Measurements from ENCODE around the gene SLC30A5.
"Not testable (repeated sequence)": the region's sequence is repeated elsewhere in the genome, so short reads cannot be mapped to it uniquely, and the experiment has no call there.

The SLC30A5 gene

GRCh38 chr5:69105996-69106906 is 12.4 kb downstream of the SLC30A5 start:
- DNase-seq: no peak

- not testable (repeated sequence) for DNase-seq
Observed at GRCh38 chr5:69108367-69108766, 14.6 kb downstream of the SLC30A5 start.

- no peak for DNase-seq
Observed at GRCh38 chr5:69113851-69114250, 20.0 kb downstream of the SLC30A5 start.

GRCh38 chr5:69115526-69115925 is 21.7 kb downstream of the SLC30A5 start:
- no peak for DNase-seq

GRCh38 chr5:69129413-69129812 is 35.6 kb downstream of the SLC30A5 start:
- DNase-seq: no peak

GRCh38 chr5:69130241-69130640 is 36.4 kb downstream of the SLC30A5 start:
- no peak for DNase-seq

- DNase-seq: no peak
Observed at GRCh38 chr5:69131304-69131703, 37.5 kb downstream of the SLC30A5 start.

- no peak for DNase-seq
Observed at GRCh38 chr5:69134126-69134525, 40.3 kb downstream of the SLC30A5 start.

GRCh38 chr5:69136293-69136692 is 42.5 kb downstream of the SLC30A5 start:
- DNase-seq: no peak

- not testable (repeated sequence) for DNase-seq
Observed at GRCh38 chr5:69137208-69137607, 43.4 kb downstream of the SLC30A5 start.

- no peak for DNase-seq
Observed at GRCh38 chr5:69137807-69138206, 44.0 kb downstream of the SLC30A5 start.

- no peak for DNase-seq
Observed at GRCh38 chr5:69138766-69139165, 45.0 kb downstream of the SLC30A5 start.

- not testable (repeated sequence) for DNase-seq
Observed at GRCh38 chr5:69140239-69140638, 46.4 kb downstream of the SLC30A5 start.

GRCh38 chr5:69140827-69141226 is 47.0 kb downstream of the SLC30A5 start:
- no peak for DNase-seq

- not testable (repeated sequence) for DNase-seq
Observed at GRCh38 chr5:69148576-69148975, 54.8 kb downstream of the SLC30A5 start.

- no peak for DNase-seq
Observed at GRCh38 chr5:69148981-69149675, 55.3 kb downstream of the SLC30A5 start.

GRCh38 chr5:69149676-69150010 is 55.8 kb downstream of the SLC30A5 start:
- no peak for DNase-seq

- no peak for DNase-seq
Observed at GRCh38 chr5:69152731-69153130, 58.9 kb downstream of the SLC30A5 start.

- DNase-seq: no peak
Observed at GRCh38 chr5:69156456-69156855, 62.6 kb downstream of the SLC30A5 start.

GRCh38 chr5:69158039-69158438 is 64.2 kb downstream of the SLC30A5 start:
- no peak for DNase-seq

- no peak for DNase-seq
Observed at GRCh38 chr5:69160651-69161050, 66.8 kb downstream of the SLC30A5 start.

- DNase-seq: peak; percentile 96
Observed at GRCh38 chr5:69166686-69167492, 73.1 kb downstream of the SLC30A5 start, which contains the start of gene CCNB1. TSS of gene CCNB1 (plus strand) at chr5:69167150. CDS start at chr5:69167263, 113 bp downstream.

- no peak for DNase-seq
Observed at GRCh38 chr5:69167493-69167855, 73.7 kb downstream of the SLC30A5 start.

Measured in activated gamma-delta T cell treated with Interleukin-2 at 50 U/mL for 16 hours (primary cell).